Fibroblast of villous mesenchyme (primary cell): Measurements from ENCODE around the gene ATP6V1F. TPM values are rescaled to one million over a fixed set of nuclear protein-coding genes. Genes with fewer than 3 reads are reported as not detected.
A peak's percentile ranks its signal among the peaks of the same experiment; 100 is the strongest.

ENCODE experiments used
- DNase-seq: peaks from one replicate; pipeline ENCODE4 v3.0.0-alpha.2; 2010; ENCODE audit warnings: low read depth
- H3K4me3 ChIP-seq: 2 replicates; pipeline ENCODE4 v1.5.1; 2011; ENCODE audit warnings: low read depth, mild to moderate bottlenecking, low read length
- CTCF ChIP-seq: IDR thresholded peaks from 2 replicates; pipeline ENCODE4 v1.5.1; 2012; ENCODE audit warnings: low read depth, mild to moderate bottlenecking, low read length; ENCODE audit not compliant: insufficient read depth
- total RNA-seq: library from RNA; depleted of rRNA; stranded (reverse); fragments of >200 nt; gene quantifications from 2 replicates; pipeline ENCODE4 v1.2.3, GENCODE V29; 2012

Gene ATP6V1F
- total RNA-seq, 1 donor = 82.5 TPM

GRCh38 chr7:128863433-128863989, 855 bp downstream of the ATP6V1F start:
- H3K4me3 ChIP-seq = peak overlapping the region; percentile 87
- peak; percentile 66 for DNase-seq
- peak; percentile 63 for TF ChIP-seq CTCF

GRCh38 chr7:128865303-128865702, 2.6 kb downstream of the ATP6V1F start:
- no peak for TF ChIP-seq CTCF
- no peak for DNase-seq
- H3K4me3 ChIP-seq = no peak overlapping the region

- TF ChIP-seq CTCF = no peak
- DNase-seq = no peak
- no peak overlapping the region for H3K4me3 ChIP-seq
Measured at GRCh38 chr7:128865996-128866877, 3.6 kb downstream of the ATP6V1F start.

- no peak for DNase-seq
- no peak for TF ChIP-seq CTCF
Measured at GRCh38 chr7:128867241-128867640, 4.6 kb downstream of the ATP6V1F start.

GRCh38 chr7:128867842-128868623, 5.4 kb downstream of the ATP6V1F start:
- DNase-seq = peak; percentile 5
- H3K4me3 ChIP-seq = no peak overlapping the region
- TF ChIP-seq CTCF = no peak

More at GRCh38 chr7:128867241-128867640, 4.6 kb downstream of the ATP6V1F start:
- H3K4me3 ChIP-seq = no peak overlapping the region

GRCh38 chr7:128868624-128869137, 6.0 kb downstream of the ATP6V1F start:
- DNase-seq = no peak
- TF ChIP-seq CTCF = no peak
- peak overlapping the region; percentile 50 for H3K4me3 ChIP-seq
